Prostate gland (tissue), 2 donors: Measurements from ENCODE around the gene DNM3.

Experiments used
- POLR2A ChIP-seq: fragments of 450-650 bp; IDR thresholded peaks from one replicate; pipeline ENCODE4 v1.6.1; 2016; ENCODE audit warnings: antibody characterized with exemption, mild to moderate bottlenecking
- POLR2AphosphoS5 ChIP-seq: sonication (generic); formaldehyde crosslinking; IDR thresholded peaks from one replicate; pipeline ENCODE4 v1.6.1; 2017; ENCODE audit warnings: antibody characterized with exemption
- TF ChIP-seq, protein P1 (sequence below), 4 experiments: fragments of 200-600 bp in 2 of 4; fragments of 450-650 bp in 2 of 4; sonication (generic) in 2 of 4; IDR thresholded peaks; 1 replicate in 3 of 4; 2 replicates in 1 of 4; pipeline ENCODE4 v1.5.1; 2016 to 2019; ENCODE audit warnings: antibody characterized with exemption in 4 of 4, mild to moderate bottlenecking in 2 of 4, moderate library complexity in 2 of 4

DNA sequence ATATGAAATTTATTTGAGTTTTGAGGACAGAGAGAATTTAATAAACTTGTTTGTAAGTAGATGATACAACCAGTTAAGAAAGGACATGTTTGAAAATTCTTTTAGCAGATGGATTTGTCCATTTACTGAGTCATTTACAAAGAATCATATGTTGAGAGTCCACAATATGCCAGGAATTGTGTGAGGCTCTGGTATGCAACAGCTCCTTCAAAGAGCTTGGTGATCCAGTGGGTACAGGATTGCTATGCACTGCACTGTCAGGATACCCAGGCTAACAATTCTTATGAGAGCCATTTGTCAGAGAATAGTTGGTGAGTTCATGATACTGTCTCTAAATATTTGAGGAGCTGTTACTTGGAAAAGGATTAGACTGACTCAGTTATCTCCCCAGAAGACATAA lies 11.0 kb downstream of the DNM3 start:
- TF ChIP-seq, protein P1, sequence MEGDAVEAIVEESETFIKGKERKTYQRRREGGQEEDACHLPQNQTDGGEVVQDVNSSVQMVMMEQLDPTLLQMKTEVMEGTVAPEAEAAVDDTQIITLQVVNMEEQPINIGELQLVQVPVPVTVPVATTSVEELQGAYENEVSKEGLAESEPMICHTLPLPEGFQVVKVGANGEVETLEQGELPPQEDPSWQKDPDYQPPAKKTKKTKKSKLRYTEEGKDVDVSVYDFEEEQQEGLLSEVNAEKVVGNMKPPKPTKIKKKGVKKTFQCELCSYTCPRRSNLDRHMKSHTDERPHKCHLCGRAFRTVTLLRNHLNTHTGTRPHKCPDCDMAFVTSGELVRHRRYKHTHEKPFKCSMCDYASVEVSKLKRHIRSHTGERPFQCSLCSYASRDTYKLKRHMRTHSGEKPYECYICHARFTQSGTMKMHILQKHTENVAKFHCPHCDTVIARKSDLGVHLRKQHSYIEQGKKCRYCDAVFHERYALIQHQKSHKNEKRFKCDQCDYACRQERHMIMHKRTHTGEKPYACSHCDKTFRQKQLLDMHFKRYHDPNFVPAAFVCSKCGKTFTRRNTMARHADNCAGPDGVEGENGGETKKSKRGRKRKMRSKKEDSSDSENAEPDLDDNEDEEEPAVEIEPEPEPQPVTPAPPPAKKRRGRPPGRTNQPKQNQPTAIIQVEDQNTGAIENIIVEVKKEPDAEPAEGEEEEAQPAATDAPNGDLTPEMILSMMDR (IDR thresholded peaks at IDR 0.05) = no peak
- no peak for TF ChIP-seq POLR2A
- no peak for TF ChIP-seq POLR2AphosphoS5
